ENCODE results near the gene CHRNA4. TPM values are rescaled to one million over a fixed set of nuclear protein-coding genes. Genes with fewer than 3 reads are reported as not detected.

CHRNA4 gene
- total and polyA plus RNA-seq, 2 donors (not counting 3 experiments of a cell fraction or from before 2014, with no cell fraction given): not detected

- Histone ChIP-seq H4K20me1 (replicated peaks; ENCODE audit: control insufficient read depth, extremely low read depth, insufficient read depth, low read length) (no peaks in the 10 kb centered on the region), H3K4me3 (replicated peaks in 1 of 3; ENCODE audit: insufficient read depth in 1 of 3, low read depth in 1 of 3, low read length in 3 of 3) (no peak overlapping the region), H3K79me2 (ENCODE audit: control insufficient read depth, insufficient read depth, low read length) (no peaks in the 10 kb centered on the region), H3K4me1 (ENCODE audit: control insufficient read depth, extremely low read depth, insufficient read depth, low read length) (no peaks in the 10 kb centered on the region), H3K27ac (ENCODE audit: insufficient read depth, low read depth, low read length) (no peak overlapping the region), H3K36me3 (ENCODE audit: control insufficient read depth in 2 of 2, extremely low read depth in 1 of 2, insufficient read depth in 2 of 2, low read length in 2 of 2) (no peaks in the 10 kb centered on the region), H3K27me3 (ENCODE audit: control insufficient read depth in 2 of 2, insufficient read depth in 2 of 2, low read length in 2 of 2) (no peaks in the 10 kb centered on the region), H3K4me2 (ENCODE audit: insufficient read depth, low read length) (no peak overlapping the region), H2AFZ (ENCODE audit: low read depth, low read length) (no peak overlapping the region), H3K9me1 (replicated peaks; ENCODE audit: control insufficient read depth, extremely low read depth, insufficient read depth, low read length) (no peaks in the 10 kb centered on the region), H3K9me3 (replicated peaks; ENCODE audit: control insufficient read depth, insufficient read depth, low read length) (no peaks in the 10 kb centered on the region), H3K9ac (replicated peaks; ENCODE audit: extremely low read depth, insufficient read depth, low read length) (no peak overlapping the region)
- ChIA-PET POLR2A (no interaction called here), CTCF (interaction anchor here (1.6 to 1.8 kb wide), 2 partner anchors 12 to 60 kb away, joined by 7 to 12 read pairs; no protein-coding TSS in a partner anchor)
- BruUV-seq (replicated peaks): no TSS peak
- DNase-seq (ENCODE audit: low read depth, low spot score): no peak
- intact Hi-C loops (cut with micrococcal nuclease): no loop called here
- no peak for FAIRE-seq
- dilution Hi-C loops (cut with MboI; ENCODE audit: extremely low pct_ligation_motif_present, low sequenced_read_pairs): no loop called here
- TF ChIP-seq FOS (IDR thresholded peaks at IDR 0.05; ENCODE audit: borderline replicate concordance, insufficient read depth, low read length): no peak
- TF ChIP-seq CTCF (IDR thresholded peaks at IDR 0.05; ENCODE audit: extremely low read depth in 1 of 2, insufficient read depth in 1 of 2, low read depth in 1 of 2, low read length in 2 of 2): no peak
- no peak for TF ChIP-seq MYC (IDR thresholded peaks at IDR 0.05; ENCODE audit: low read depth, low read length)
- no peak for TF ChIP-seq EZH2 (IDR thresholded peaks at IDR 0.05; ENCODE audit: borderline replicate concordance, low read depth, low read length, severe bottlenecking)
- no peak for TF ChIP-seq POLR2AphosphoS5 (IDR thresholded peaks at IDR 0.05; ENCODE audit: insufficient read depth, low read depth, low read length)
- TF ChIP-seq POLR2A (IDR thresholded peaks at IDR 0.05; ENCODE audit: low read depth, low read length): no peak
- TF ChIP-seq GATA2 (IDR thresholded peaks at IDR 0.05; ENCODE audit: insufficient read depth, insufficient read length, low read depth, low read length): no peak
- no peak for TF ChIP-seq JUN (IDR thresholded peaks at IDR 0.05; ENCODE audit: borderline replicate concordance, insufficient read depth, insufficient read length, low read depth)
- TF ChIP-seq MAX (IDR thresholded peaks at IDR 0.05; ENCODE audit: insufficient read depth, insufficient read length): no peak
Measured at GRCh38 chr20:63369724-63370617, 8.8 kb upstream of the CHRNA4 start.

Measured in endothelial cell of umbilical vein (primary cell).